DND-41 (cell line): ENCODE measurements around the gene OLR1.

Experiments used
- ATAC-seq: fragments of 200-7000 bp; cut with Tn5 transposase; 3 replicates; pipeline ENCODE4 v1.9.1; 2021; ENCODE audit warnings: low read depth; ENCODE audit not compliant: insufficient read depth
- DNase-seq: peaks from one replicate; pipeline ENCODE4 v3.0.0-alpha.2; 2020
- H2AFZ ChIP-seq: 2 replicates; pipeline ENCODE4 v1.6.0; 2012; ENCODE audit warnings: low read depth, low read length
- H3K27ac ChIP-seq: 2 replicates; pipeline ENCODE4 v1.5.1; 2012; ENCODE audit warnings: low read length, inconsistent platforms
- H3K27me3 ChIP-seq: fragments of 200-600 bp; sonication (generic); 2 replicates; pipeline ENCODE4 v1.6.0; 2012; ENCODE audit warnings: low read length, mild to moderate bottlenecking, inconsistent platforms; ENCODE audit not compliant: insufficient read depth, poor library complexity
- H3K36me3 ChIP-seq: 2 replicates; pipeline ENCODE4 v1.5.1; 2012; ENCODE audit warnings: low read length, inconsistent platforms; ENCODE audit not compliant: insufficient read depth
- H3K4me1 ChIP-seq: 2 replicates; pipeline ENCODE4 v1.5.1; 2012; ENCODE audit warnings: mild to moderate bottlenecking, low read length; ENCODE audit not compliant: insufficient read depth
- H3K4me2 ChIP-seq: 2 replicates; pipeline ENCODE4 v1.6.0; 2012; ENCODE audit warnings: mild to moderate bottlenecking, moderate library complexity, low read length, inconsistent platforms; ENCODE audit not compliant: insufficient read depth
- H3K4me3 ChIP-seq, 2 experiments: fragments of 200-600 bp in 1 of 2; shearing (Covaris generic) in 1 of 2; 2 replicates each; pipeline ENCODE4 v1.5.1; 2012 to 2016; ENCODE audit warnings: inconsistent platforms in 2 of 2, low read length in 2 of 2, mild to moderate bottlenecking in 2 of 2, low read depth in 1 of 2, moderate library complexity in 1 of 2
- H3K79me2 ChIP-seq: 2 replicates; pipeline ENCODE4 v1.6.0; 2012; ENCODE audit warnings: low read length, inconsistent platforms; ENCODE audit not compliant: insufficient read depth
- H3K9ac ChIP-seq: 2 replicates; pipeline ENCODE4 v1.6.0; 2012; ENCODE audit warnings: low read depth, mild to moderate bottlenecking, inconsistent platforms, low read length, moderate library complexity
- H3K9me3 ChIP-seq: 2 replicates; pipeline ENCODE4 v1.5.1; 2012; ENCODE audit warnings: low read length, moderate library complexity, mild to moderate bottlenecking, inconsistent platforms; ENCODE audit not compliant: insufficient read depth, severe bottlenecking
- H4K20me1 ChIP-seq: 2 replicates; pipeline ENCODE4 v1.6.0; 2012; ENCODE audit warnings: low read length; ENCODE audit not compliant: insufficient read depth
- CTCF ChIP-seq: IDR thresholded peaks from 2 replicates; pipeline ENCODE4 v1.5.1; 2012; ENCODE audit warnings: borderline replicate concordance, low read length, moderate library complexity, mild to moderate bottlenecking; ENCODE audit not compliant: poor library complexity, severe bottlenecking; ENCODE audit errors: extremely low read depth
- EZH2 ChIP-seq: IDR thresholded peaks from 3 replicates; pipeline ENCODE4 v1.6.1; 2012; ENCODE audit warnings: borderline replicate concordance, low read depth, mild to moderate bottlenecking, moderate library complexity, low read length, inconsistent platforms; ENCODE audit not compliant: severe bottlenecking

The OLR1 gene

DNA sequence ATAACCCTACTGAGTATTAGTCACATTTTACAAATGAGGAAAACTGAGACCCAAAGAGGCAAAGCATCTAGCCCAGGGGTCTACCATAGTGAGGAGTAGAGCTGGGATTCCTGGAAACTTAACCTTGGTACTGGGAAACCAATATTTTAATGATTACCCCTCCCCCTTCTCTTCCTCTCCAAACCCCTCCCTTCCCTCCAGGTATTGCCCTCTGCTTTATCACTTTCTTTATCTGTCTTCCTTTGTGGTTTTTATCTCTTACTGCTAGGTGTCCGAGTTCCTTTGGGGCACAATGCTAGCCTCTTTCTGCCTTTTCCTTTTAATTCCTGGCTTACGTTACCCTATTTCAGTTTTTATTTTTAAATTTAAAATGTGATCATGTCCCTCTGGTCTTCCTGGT, 43.5 kb upstream of the OLR1 start:
- H3K9me3 ChIP-seq, result no peaks in the 10 kb centered on the region
- H3K79me2 ChIP-seq, result no peaks in the 10 kb centered on the region
- no peak overlapping the region for H2AFZ ChIP-seq
- H3K36me3 ChIP-seq, result 0 out of 2 replicates have a peak, but pooled peaks cover 1% of the 10 kb centered on the region
- H3K4me1 ChIP-seq, result peaks cover 38% of the 10 kb centered on the region
- H3K4me3 ChIP-seq, result no peak overlapping the region
- no peak overlapping the region for H3K27ac ChIP-seq
- H3K9ac ChIP-seq, result no peak overlapping the region
- peaks cover 10% of the 10 kb centered on the region for H3K27me3 ChIP-seq
- peak overlapping the region; percentile 2; the same call in 1 of the 2 replicates for H3K4me2 ChIP-seq
- DNase-seq, result no peak
- no peak for ATAC-seq
- H4K20me1 ChIP-seq, result no peaks in the 10 kb centered on the region
- no peak for TF ChIP-seq EZH2
- TF ChIP-seq CTCF, result no peak

GRCh38 chr12:10214895-10215267, 42.9 kb upstream of the OLR1 start:
- no peak overlapping the region for H3K4me3 ChIP-seq
- no peak for DNase-seq
- no peak overlapping the region for H3K27ac ChIP-seq
- no peak overlapping the region for H2AFZ ChIP-seq
- TF ChIP-seq EZH2, result no peak
- no peak for TF ChIP-seq CTCF
- peak overlapping the region; percentile 16; the same call in 1 of the 2 replicates for H3K4me2 ChIP-seq
- no peak for ATAC-seq
- no peaks in the 10 kb centered on the region for H3K79me2 ChIP-seq
- H3K36me3 ChIP-seq, result no peaks in the 10 kb centered on the region
- peaks cover 10% of the 10 kb centered on the region for H3K27me3 ChIP-seq
- no peaks in the 10 kb centered on the region for H4K20me1 ChIP-seq
- H3K4me1 ChIP-seq, result peaks cover 38% of the 10 kb centered on the region
- no peaks in the 10 kb centered on the region for H3K9me3 ChIP-seq
- no peak overlapping the region for H3K9ac ChIP-seq

GRCh38 chr12:10214136-10214894, 42.4 kb upstream of the OLR1 start:
- TF ChIP-seq EZH2, result no peak
- no peak for TF ChIP-seq CTCF
- no peak overlapping the region for H3K27ac ChIP-seq
- peak overlapping the region; percentile 100 for H3K4me2 ChIP-seq
- H2AFZ ChIP-seq, result no peak overlapping the region
- no peak overlapping the region for H3K9ac ChIP-seq
- no peaks in the 10 kb centered on the region for H4K20me1 ChIP-seq
- H3K9me3 ChIP-seq, result no peaks in the 10 kb centered on the region
- H3K4me3 ChIP-seq, result peak overlapping the region in 1 of 2 experiments; percentile 95; a peak in 2 of 4 replicates
- peaks cover 38% of the 10 kb centered on the region for H3K4me1 ChIP-seq
- peaks cover 10% of the 10 kb centered on the region for H3K27me3 ChIP-seq
- H3K36me3 ChIP-seq, result no peaks in the 10 kb centered on the region
- no peaks in the 10 kb centered on the region for H3K79me2 ChIP-seq
- DNase-seq (no peak), ATAC-seq (no peak)
